ENCODE measurements around the gene SPRED3.

DNA sequence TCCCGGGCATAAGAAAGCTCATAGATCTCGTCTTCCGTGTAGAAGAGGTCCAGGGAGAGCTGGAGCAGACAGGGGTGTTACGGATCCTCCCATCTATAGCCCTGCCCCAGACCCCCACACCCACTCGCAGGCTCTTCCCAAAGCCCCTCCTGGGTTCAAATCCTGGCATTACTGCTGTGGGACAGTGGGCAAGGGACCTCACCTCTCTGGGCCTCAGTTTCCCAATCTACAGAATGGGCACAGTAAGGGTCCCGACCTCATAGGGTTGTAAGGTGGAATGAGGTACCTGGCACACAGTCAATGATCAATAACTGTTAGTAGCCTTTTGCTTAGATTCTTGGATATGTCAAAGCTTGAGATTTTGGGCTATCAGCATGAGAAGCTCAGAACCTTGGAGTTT, 24.9 kb downstream of the SPRED3 start:
- TF ChIP-seq CTCF (IDR thresholded peaks at IDR 0.05) (no peak), POLR2A (IDR thresholded peaks at IDR 0.05) (no peak)

All from adrenal gland (tissue), 5 donors.